Measurements from ENCODE around the gene CDH4. TPM values are rescaled to one million over a fixed set of nuclear protein-coding genes. Genes with fewer than 3 reads are reported as not detected.

CDH4 gene
- total and polyA plus RNA-seq, 8 donors, result under 0.01 to 2.2 (median 0.11) TPM; not detected in 2

- Histone ChIP-seq H3K4me3 (no peak overlapping the region), H3K27ac (no peak overlapping the region), H3K4me1 (no peaks in the 10 kb centered on the region), H3K36me3 (no peaks in the 10 kb centered on the region), H3K27me3 (peaks cover 0 to 79% (median 0%) of the 10 kb centered on the region in 3 donors), H3K9me3 (no peaks in the 10 kb centered on the region)
- no peak for TF ChIP-seq POLR2A (IDR thresholded peaks at IDR 0.05)
- no peak for TF ChIP-seq POLR2AphosphoS5 (IDR thresholded peaks at IDR 0.05)
- TF ChIP-seq CTCF (IDR thresholded peaks at IDR 0.05), result no peak
- TF ChIP-seq EP300 (IDR thresholded peaks at IDR 0.05), result no peak
- DNase-seq, result no peak
- intact Hi-C loops (cut with DNase I; ENCODE audit: low total_unique reads), result no loop called here
- WGBS, 5 donors, result 77 to 84% (median 81%) methylated on average over 18 of the region's 18 CpGs
Measured at GRCh38 chr20:61763740-61764400, 511.8 kb downstream of the CDH4 start.

GRCh38 chr20:61764471-61765025 is 512.5 kb downstream of the CDH4 start:
- WGBS, 5 donors, result 68 to 79% (median 75%) methylated on average over 17 of the region's 17 CpGs
- Histone ChIP-seq H3K4me1 (no peaks in the 10 kb centered on the region), H3K9me3 (no peaks in the 10 kb centered on the region), H3K4me3 (no peak overlapping the region), H3K36me3 (no peaks in the 10 kb centered on the region), H3K27me3 (peaks cover 0 to 84% (median 0%) of the 10 kb centered on the region in 3 donors), H3K27ac (no peak overlapping the region)
- TF ChIP-seq POLR2A (IDR thresholded peaks at IDR 0.05) (no peak), EP300 (IDR thresholded peaks at IDR 0.05) (no peak), POLR2AphosphoS5 (IDR thresholded peaks at IDR 0.05) (no peak), CTCF (IDR thresholded peaks at IDR 0.05) (no peak)
- intact Hi-C loops (cut with DNase I; ENCODE audit: low total_unique reads), result no loop called here
- no peak for DNase-seq

GRCh38 chr20:61765081-61765870 is 513.2 kb downstream of the CDH4 start:
- H3K27me3 ChIP-seq, result peaks cover 0 to 80% (median 0%) of the 10 kb centered on the region in 3 donors
- no peaks in the 10 kb centered on the region for H3K36me3 ChIP-seq
- TF ChIP-seq POLR2AphosphoS5 (IDR thresholded peaks at IDR 0.05) (no peak), EP300 (IDR thresholded peaks at IDR 0.05) (no peak)
- intact Hi-C loops (cut with DNase I; ENCODE audit: low total_unique reads), result no loop called here
- no peaks in the 10 kb centered on the region for H3K4me1 ChIP-seq
- no peak overlapping the region for H3K27ac ChIP-seq
- no peak overlapping the region for H3K4me3 ChIP-seq
- no peak for DNase-seq
- H3K9me3 ChIP-seq, result no peaks in the 10 kb centered on the region
- 64 to 75% (median 72%) methylated on average over 14 to 16 of the region's 16 CpGs for WGBS, 5 donors

- TF ChIP-seq EP300 (IDR thresholded peaks at IDR 0.05) (no peak), CTCF (IDR thresholded peaks at IDR 0.05) (no peak), POLR2A (IDR thresholded peaks at IDR 0.05) (no peak), POLR2AphosphoS5 (IDR thresholded peaks at IDR 0.05) (no peak)
- peaks cover 0 to 75% (median 0%) of the 10 kb centered on the region in 3 donors for H3K27me3 ChIP-seq
- no peak overlapping the region for H3K27ac ChIP-seq
- 71 to 82% (median 81%) methylated on average over 11 to 12 of the region's 12 CpGs for WGBS, 5 donors
- no peak overlapping the region for H3K4me3 ChIP-seq
- intact Hi-C loops (cut with DNase I; ENCODE audit: low total_unique reads), result no loop called here
- no peaks in the 10 kb centered on the region for H3K4me1 ChIP-seq
- no peak for DNase-seq
- no peaks in the 10 kb centered on the region for H3K9me3 ChIP-seq
- no peaks in the 10 kb centered on the region for H3K36me3 ChIP-seq
Measured at GRCh38 chr20:61765871-61766654, 514.0 kb downstream of the CDH4 start.
